OCI-LY7 (cell line): ENCODE results near the gene GPATCH2. TPM values are rescaled to one million over a fixed set of nuclear protein-coding genes. Genes with fewer than 3 reads are reported as not detected.

Experiments
- BruUV-seq: library from RNA; stranded (reverse); fragments of 400-500 nt; replicated peaks from 2 replicates; lab custom pipeline; 2021; lab: Mats Ljungman, UMichigan
- CTCF ChIA-PET: fragments of 300-600 bp; sonication (Branson Sonifier 250); formaldehyde crosslinking; loops from one replicate; lab custom pipeline; 2022; ENCODE audit warnings: antibody characterized with exemption; ENCODE audit not compliant: unreplicated experiment; lab: Charles Lee
- POLR2A ChIA-PET: fragments of 300-600 bp; sonication (Branson Sonifier 250); formaldehyde crosslinking; loops from one replicate; lab custom pipeline; 2022; ENCODE audit warnings: antibody characterized with exemption; lab: Charles Lee
- DNase-seq: peaks from one replicate; pipeline ENCODE4 v3.0.0-alpha.2; 2015; ENCODE audit warnings: low spot score
- H2AFZ ChIP-seq: fragments of 200-600 bp; sonication (generic), shearing (Covaris generic); 2 replicates; pipeline ENCODE4 v1.6.1; 2014; ENCODE audit warnings: mild to moderate bottlenecking, antibody characterized with exemption, low read length, moderate library complexity
- H3K27ac ChIP-seq: fragments of 200-600 bp; sonication (generic); 2 replicates; pipeline ENCODE4 v1.5.1; 2014; ENCODE audit warnings: mixed run types, low read depth, mild to moderate bottlenecking, moderate library complexity, low read length, inconsistent platforms; ENCODE audit not compliant: poor library complexity, severe bottlenecking
- H3K36me3 ChIP-seq: fragments of 200-600 bp; sonication (generic); 2 replicates; pipeline ENCODE4 v1.6.1; 2014; ENCODE audit warnings: mild to moderate bottlenecking, antibody characterized with exemption, low read length, moderate library complexity, mixed read lengths; ENCODE audit not compliant: insufficient read depth
- H3K4me1 ChIP-seq: fragments of 200-600 bp; sonication (generic); 2 replicates; pipeline ENCODE4 v1.5.1; 2014; ENCODE audit warnings: mild to moderate bottlenecking, low read length; ENCODE audit not compliant: insufficient read depth, poor library complexity, severe bottlenecking
- H3K4me2 ChIP-seq: fragments of 200-600 bp; sonication (generic); 2 replicates; pipeline ENCODE4 v1.6.1; 2014; ENCODE audit warnings: mild to moderate bottlenecking, low read length
- H3K4me3 ChIP-seq: fragments of 200-600 bp; sonication (generic); 2 replicates; pipeline ENCODE4 v1.5.1; 2014; ENCODE audit warnings: mild to moderate bottlenecking, low read depth, low read length; ENCODE audit not compliant: poor library complexity, severe bottlenecking
- H3K79me2 ChIP-seq: fragments of 200-600 bp; sonication (generic); 2 replicates; pipeline ENCODE4 v1.6.1; 2016; ENCODE audit warnings: low read depth, mild to moderate bottlenecking, low read length, moderate library complexity, mixed read lengths; ENCODE audit not compliant: insufficient read depth
- H3K9me2 ChIP-seq: fragments of 200-600 bp; sonication (generic); 2 replicates; pipeline ENCODE4 v1.6.1; 2016; ENCODE audit warnings: mild to moderate bottlenecking, low read length, mixed read lengths; ENCODE audit not compliant: insufficient read depth
- H3K9me3 ChIP-seq: fragments of 200-600 bp; sonication (generic); 2 replicates; pipeline ENCODE4 v1.6.1; 2014; ENCODE audit warnings: mild to moderate bottlenecking, mixed run types, low read length, mixed read lengths
- H4K20me1 ChIP-seq: fragments of 200-600 bp; sonication (generic); 2 replicates; pipeline ENCODE4 v1.6.1; 2014; ENCODE audit warnings: mild to moderate bottlenecking, antibody characterized with exemption, low read length, moderate library complexity, mixed read lengths; ENCODE audit not compliant: insufficient read depth
- CTCF ChIP-seq: fragments of 200-600 bp; sonication (generic); conservative IDR thresholded peaks from 2 replicates; pipeline ENCODE4 v1.5.1; 2014; ENCODE audit warnings: mild to moderate bottlenecking, antibody characterized with exemption, low read length, moderate library complexity, mixed read lengths
- EZH2phosphoT487 ChIP-seq: fragments of 200-600 bp; sonication (generic); IDR thresholded peaks from 2 replicates; pipeline ENCODE4 v1.6.1; 2018; ENCODE audit warnings: low read depth, borderline replicate concordance, mild to moderate bottlenecking, mixed run types, antibody characterized with exemption, low read length, moderate library complexity, mixed read lengths
- intact Hi-C: fragments of 100-400 bp; cut with micrococcal nuclease; formaldehyde crosslinking; loops from one replicate; pipeline ENCODE4 v1.10.0; 2022; ENCODE audit not compliant: unreplicated experiment
- total RNA-seq, 2 experiments: library from RNA; depleted of rRNA in 1 of 2; stranded (reverse); fragments of >200 nt in 1 of 2; shearing (Covaris generic) in 1 of 2; gene quantifications; 2 replicates each; pipeline ENCODE4 v1.2.3, GENCODE V29; 2014 to 2022

Gene GPATCH2
- total RNA-seq, 2 experiments from 2014 or later, result 8.8 to 12.7 TPM

- H3K9me2 ChIP-seq, result no peaks in the 10 kb centered on the region
- no peak overlapping the region for H3K4me3 ChIP-seq
- intact Hi-C loops, result no loop called here
- H2AFZ ChIP-seq, result no peak overlapping the region
- no peak overlapping the region for H3K27ac ChIP-seq
- H3K9me3 ChIP-seq, result no peaks in the 10 kb centered on the region
- ChIA-PET CTCF (no interaction called here), POLR2A (no interaction called here)
- TF ChIP-seq EZH2phosphoT487 (no peak), CTCF (no peak)
- H3K36me3 ChIP-seq, result no peaks in the 10 kb centered on the region
- no TSS peak for BruUV-seq
- H3K79me2 ChIP-seq, result no peaks in the 10 kb centered on the region
- no peak for DNase-seq
- no peaks in the 10 kb centered on the region for H4K20me1 ChIP-seq
- H3K4me2 ChIP-seq, result no peak overlapping the region
- H3K4me1 ChIP-seq, result no peaks in the 10 kb centered on the region
Measured at GRCh38 chr1:217469983-217470382, 160.9 kb downstream of the GPATCH2 start.

- no TSS peak for BruUV-seq
- no peaks in the 10 kb centered on the region for H3K79me2 ChIP-seq
Measured at GRCh38 chr1:217465102-217465501, 165.8 kb downstream of the GPATCH2 start.

More at GRCh38 chr1:217465102-217465501, 165.8 kb downstream of the GPATCH2 start:
- TF ChIP-seq CTCF (no peak), EZH2phosphoT487 (no peak)
- ChIA-PET POLR2A (no interaction called here), CTCF (no interaction called here)
- H3K36me3 ChIP-seq, result no peaks in the 10 kb centered on the region
- intact Hi-C loops, result no loop called here
- no peaks in the 10 kb centered on the region for H3K4me1 ChIP-seq
- H4K20me1 ChIP-seq, result no peaks in the 10 kb centered on the region
- DNase-seq, result no peak
- no peak overlapping the region for H2AFZ ChIP-seq
- no peak overlapping the region for H3K27ac ChIP-seq
- no peaks in the 10 kb centered on the region for H3K9me2 ChIP-seq
- H3K4me3 ChIP-seq, result no peak overlapping the region
- H3K4me2 ChIP-seq, result no peak overlapping the region
- no peaks in the 10 kb centered on the region for H3K9me3 ChIP-seq
